Kidney epithelial cell (primary cell): Measurements from ENCODE around the gene SPEF2. TPM values are rescaled to one million over a fixed set of nuclear protein-coding genes. Genes with fewer than 3 reads are reported as not detected.

Experiments
- DNase-seq: peaks from one replicate; pipeline ENCODE4 v3.0.0-alpha.2; 2010; ENCODE audit warnings: low read depth
- H3K27me3 ChIP-seq: 2 replicates; pipeline ENCODE4 v1.6.0; 2011; ENCODE audit warnings: low read length; ENCODE audit not compliant: control insufficient read depth, insufficient read depth
- H3K36me3 ChIP-seq: 2 replicates; pipeline ENCODE4 v1.5.1; 2011; ENCODE audit warnings: low read length; ENCODE audit not compliant: control insufficient read depth, insufficient read depth
- H3K4me3 ChIP-seq: 2 replicates; pipeline ENCODE4 v1.5.1; 2011; ENCODE audit warnings: low read depth, mild to moderate bottlenecking, control low read depth, low read length
- total RNA-seq: library from RNA; depleted of rRNA; stranded (reverse); fragments of >200 nt; gene quantifications from 2 replicates; pipeline ENCODE4 v1.2.3, GENCODE V29; 2015
- TF ChIP-seq, protein P1 (sequence below): IDR thresholded peaks from 2 replicates; pipeline ENCODE4 v1.5.1; 2011; ENCODE audit warnings: mild to moderate bottlenecking, moderate library complexity, low read length, control low read depth, inconsistent platforms; ENCODE audit not compliant: insufficient read depth, poor library complexity, severe bottlenecking

Gene SPEF2
- total RNA-seq, 1 donor from 2014 or later = 3.2 TPM

DNA sequence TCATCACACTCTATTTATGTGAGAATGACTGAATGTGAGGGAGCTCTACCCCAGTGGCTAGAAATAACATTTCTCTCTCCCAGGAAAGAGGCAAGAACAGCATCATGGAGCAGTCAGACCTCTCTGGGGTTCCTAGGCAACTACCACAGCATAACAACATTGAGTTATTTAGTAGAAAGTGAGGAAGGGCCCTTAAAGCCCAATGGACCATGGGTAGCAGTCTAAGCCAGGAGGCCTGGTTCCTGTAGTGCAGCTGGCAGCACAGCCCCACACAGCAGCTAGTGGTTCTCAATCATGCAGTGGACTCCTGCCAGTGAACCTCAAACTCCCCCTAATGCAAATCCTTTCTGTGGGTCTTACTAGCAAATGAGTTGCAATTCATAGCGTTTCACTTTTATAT lies 55.3 kb downstream of the SPEF2 start:
- Histone ChIP-seq H3K27me3 (no peaks in the 10 kb centered on the region), H3K36me3 (no peaks in the 10 kb centered on the region), H3K4me3 (no peak overlapping the region)
- no peak for DNase-seq
- TF ChIP-seq, protein P1, sequence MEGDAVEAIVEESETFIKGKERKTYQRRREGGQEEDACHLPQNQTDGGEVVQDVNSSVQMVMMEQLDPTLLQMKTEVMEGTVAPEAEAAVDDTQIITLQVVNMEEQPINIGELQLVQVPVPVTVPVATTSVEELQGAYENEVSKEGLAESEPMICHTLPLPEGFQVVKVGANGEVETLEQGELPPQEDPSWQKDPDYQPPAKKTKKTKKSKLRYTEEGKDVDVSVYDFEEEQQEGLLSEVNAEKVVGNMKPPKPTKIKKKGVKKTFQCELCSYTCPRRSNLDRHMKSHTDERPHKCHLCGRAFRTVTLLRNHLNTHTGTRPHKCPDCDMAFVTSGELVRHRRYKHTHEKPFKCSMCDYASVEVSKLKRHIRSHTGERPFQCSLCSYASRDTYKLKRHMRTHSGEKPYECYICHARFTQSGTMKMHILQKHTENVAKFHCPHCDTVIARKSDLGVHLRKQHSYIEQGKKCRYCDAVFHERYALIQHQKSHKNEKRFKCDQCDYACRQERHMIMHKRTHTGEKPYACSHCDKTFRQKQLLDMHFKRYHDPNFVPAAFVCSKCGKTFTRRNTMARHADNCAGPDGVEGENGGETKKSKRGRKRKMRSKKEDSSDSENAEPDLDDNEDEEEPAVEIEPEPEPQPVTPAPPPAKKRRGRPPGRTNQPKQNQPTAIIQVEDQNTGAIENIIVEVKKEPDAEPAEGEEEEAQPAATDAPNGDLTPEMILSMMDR = no peak

DNA sequence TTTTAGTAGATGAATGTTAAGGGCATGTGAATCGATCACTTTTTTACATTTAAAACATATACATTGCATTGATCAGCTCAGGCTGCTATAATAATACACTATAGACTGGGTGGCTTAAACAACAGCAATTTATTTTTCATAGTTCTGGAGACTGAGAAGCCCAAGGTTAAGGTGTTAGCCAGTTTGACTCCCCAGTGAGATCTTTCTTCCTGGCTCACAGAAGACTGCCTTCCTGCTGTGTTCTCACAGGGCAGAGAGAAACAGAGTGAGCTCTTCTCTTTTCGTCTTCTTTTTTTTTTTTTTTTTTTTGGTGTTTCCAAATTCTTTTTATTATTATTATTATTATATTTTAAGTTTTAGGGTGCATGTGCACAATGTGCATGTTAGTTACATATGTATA lies 56.4 kb downstream of the SPEF2 start:
- Histone ChIP-seq H3K36me3 (no peaks in the 10 kb centered on the region), H3K4me3 (no peak overlapping the region), H3K27me3 (no peaks in the 10 kb centered on the region)
- TF ChIP-seq, protein P1 = no peak
- DNase-seq = no peak

DNA sequence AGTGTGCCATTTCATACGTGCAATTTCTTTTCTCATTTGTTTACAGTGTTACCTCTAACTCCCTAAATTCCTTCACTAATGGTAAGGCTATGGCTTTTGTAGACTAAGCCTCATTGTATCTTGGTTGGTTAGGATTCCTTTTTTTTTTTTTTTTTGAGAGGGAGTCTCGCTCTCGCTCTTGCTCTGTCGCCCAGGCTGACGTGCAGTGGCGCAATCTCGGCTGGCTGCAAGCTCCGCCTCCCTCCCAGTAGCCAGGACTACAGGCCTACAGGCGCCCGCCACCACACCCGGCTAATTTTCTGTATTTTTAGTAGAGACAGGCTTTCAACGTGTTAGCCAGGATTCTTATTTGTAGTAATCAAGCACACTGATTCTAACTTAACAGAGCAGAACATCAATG lies 57.7 kb downstream of the SPEF2 start:
- no peak for DNase-seq
- Histone ChIP-seq H3K27me3 (no peaks in the 10 kb centered on the region), H3K36me3 (no peaks in the 10 kb centered on the region), H3K4me3 (no peak overlapping the region)
- TF ChIP-seq, protein P1 = no peak

- Histone ChIP-seq H3K27me3 (no peaks in the 10 kb centered on the region), H3K36me3 (no peaks in the 10 kb centered on the region), H3K4me3 (no peak overlapping the region)
- TF ChIP-seq, protein P1 = no peak
- no peak for DNase-seq
Observed at GRCh38 chr5:35677878-35678277, 60.2 kb downstream of the SPEF2 start.

GRCh38 chr5:35678661-35679060 lies 61.0 kb downstream of the SPEF2 start:
- no peak for DNase-seq
- TF ChIP-seq, protein P1 = no peak

GRCh38 chr5:35679357-35679756 lies 61.7 kb downstream of the SPEF2 start:
- Histone ChIP-seq H3K4me3 (no peak overlapping the region), H3K27me3 (no peaks in the 10 kb centered on the region), H3K36me3 (no peaks in the 10 kb centered on the region)
- TF ChIP-seq, protein P1 = no peak
- DNase-seq = no peak

More at GRCh38 chr5:35678661-35679060, 61.0 kb downstream of the SPEF2 start:
- H3K4me3 ChIP-seq = no peak overlapping the region
- no peaks in the 10 kb centered on the region for H3K36me3 ChIP-seq
- no peaks in the 10 kb centered on the region for H3K27me3 ChIP-seq
